ENCODE measurements around the gene FAM228B. TPM values are rescaled to one million over a fixed set of nuclear protein-coding genes. Genes with fewer than 3 reads are reported as not detected.

The FAM228B gene
- total and polyA plus RNA-seq, 12 donors: 4.7 to 76.4 (median 27.3) TPM

- WGBS, 2 donors: 68 to 95% methylated on average over 2 of the region's 2 CpGs
- H3K9me3 ChIP-seq: peaks cover 0 to 17% (median 0%) of the 10 kb centered on the region in 11 donors
- no peak overlapping the region for H3K4me3 ChIP-seq
- no peak overlapping the region for H3K27ac ChIP-seq
- peaks cover 0 to 13% (median 0%) of the 10 kb centered on the region in 9 donors for H3K36me3 ChIP-seq
- no peak for ATAC-seq
- H3K4me1 ChIP-seq: no peaks in the 10 kb centered on the region
- TF ChIP-seq, protein P1, sequence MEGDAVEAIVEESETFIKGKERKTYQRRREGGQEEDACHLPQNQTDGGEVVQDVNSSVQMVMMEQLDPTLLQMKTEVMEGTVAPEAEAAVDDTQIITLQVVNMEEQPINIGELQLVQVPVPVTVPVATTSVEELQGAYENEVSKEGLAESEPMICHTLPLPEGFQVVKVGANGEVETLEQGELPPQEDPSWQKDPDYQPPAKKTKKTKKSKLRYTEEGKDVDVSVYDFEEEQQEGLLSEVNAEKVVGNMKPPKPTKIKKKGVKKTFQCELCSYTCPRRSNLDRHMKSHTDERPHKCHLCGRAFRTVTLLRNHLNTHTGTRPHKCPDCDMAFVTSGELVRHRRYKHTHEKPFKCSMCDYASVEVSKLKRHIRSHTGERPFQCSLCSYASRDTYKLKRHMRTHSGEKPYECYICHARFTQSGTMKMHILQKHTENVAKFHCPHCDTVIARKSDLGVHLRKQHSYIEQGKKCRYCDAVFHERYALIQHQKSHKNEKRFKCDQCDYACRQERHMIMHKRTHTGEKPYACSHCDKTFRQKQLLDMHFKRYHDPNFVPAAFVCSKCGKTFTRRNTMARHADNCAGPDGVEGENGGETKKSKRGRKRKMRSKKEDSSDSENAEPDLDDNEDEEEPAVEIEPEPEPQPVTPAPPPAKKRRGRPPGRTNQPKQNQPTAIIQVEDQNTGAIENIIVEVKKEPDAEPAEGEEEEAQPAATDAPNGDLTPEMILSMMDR (IDR thresholded peaks at IDR 0.05): no peak
- intact Hi-C loops (cut with DNase I): no loop called here
- H3K27me3 ChIP-seq: no peaks in the 10 kb centered on the region
- no peak for DNase-seq
These were observed 21.3 kb upstream of the FAM228B start for GRCh38 chr2:24101992-24102391.

GRCh38 chr2:24102677-24103076, 20.6 kb upstream of the FAM228B start:
- H3K27ac ChIP-seq: no peak overlapping the region
- peaks cover 0 to 19% (median 0%) of the 10 kb centered on the region in 11 donors for H3K9me3 ChIP-seq
- no peaks in the 10 kb centered on the region for H3K27me3 ChIP-seq
- H3K4me3 ChIP-seq: no peak overlapping the region
- DNase-seq (no peak), ATAC-seq (no peak)
- H3K36me3 ChIP-seq: peaks cover 0 to 13% (median 0%) of the 10 kb centered on the region in 9 donors
- WGBS, 2 donors: 88 to 89% methylated on average over 1 of the region's 1 CpG
- TF ChIP-seq, protein P1 (IDR thresholded peaks at IDR 0.05): no peak
- intact Hi-C loops (cut with DNase I): no loop called here
- H3K4me1 ChIP-seq: no peaks in the 10 kb centered on the region

- TF ChIP-seq, protein P1 (IDR thresholded peaks at IDR 0.05): no peak
- Histone ChIP-seq H3K9me3 (peaks cover 0 to 23% (median 0%) of the 10 kb centered on the region in 11 donors), H3K36me3 (peaks cover 0 to 13% (median 0%) of the 10 kb centered on the region in 9 donors), H3K4me3 (no peak overlapping the region), H3K27me3 (no peaks in the 10 kb centered on the region), H3K27ac (no peak overlapping the region), H3K4me1 (no peaks in the 10 kb centered on the region)
- no peak for ATAC-seq
- intact Hi-C loops (cut with DNase I): no loop called here
- WGBS, 2 donors: 94 to 97% methylated on average over 8 of the region's 8 CpGs
- no peak for DNase-seq
These were observed 19.1 kb upstream of the FAM228B start for GRCh38 chr2:24104110-24104650.

- no peak overlapping the region for H3K27ac ChIP-seq
- intact Hi-C loops (cut with DNase I): no loop called here
- H3K36me3 ChIP-seq: peaks cover 0 to 13% (median 0%) of the 10 kb centered on the region in 9 donors
- 57 to 65% methylated on average over 4 of the region's 4 CpGs for WGBS, 2 donors
- no peaks in the 10 kb centered on the region for H3K4me1 ChIP-seq
- no peak overlapping the region for H3K4me3 ChIP-seq
- ATAC-seq: peak in 1 of 8 donors; percentile 31
- H3K27me3 ChIP-seq: no peaks in the 10 kb centered on the region
- H3K9me3 ChIP-seq: peaks cover 0 to 22% (median 0%) of the 10 kb centered on the region in 11 donors
- TF ChIP-seq, protein P1 (IDR thresholded peaks at IDR 0.05): no peak
- no peak for DNase-seq
These were observed 18.4 kb upstream of the FAM228B start for GRCh38 chr2:24104906-24105305.
